Chondrocyte (in vitro differentiated cells): Measurements from ENCODE around the gene SVOPL. TPM values are rescaled to one million over a fixed set of nuclear protein-coding genes. Genes with fewer than 3 reads are reported as not detected.

Source experiments
- DNase-seq: peaks from one replicate; pipeline ENCODE4 v3.0.0; 2021; ENCODE audit warnings: mixed read lengths, low spot score
- H3K27ac Mint-ChIP-seq: one replicate; pipeline ENCODE4 v1.8.0; 2021; ENCODE audit warnings: mild to moderate bottlenecking, moderate library complexity, mixed read lengths; ENCODE audit not compliant: unreplicated experiment
- H3K27me3 Mint-ChIP-seq: 2 replicates; pipeline ENCODE4 v1.8.0; 2021; ENCODE audit warnings: low read depth, mixed read lengths
- H3K36me3 Mint-ChIP-seq: 2 replicates; pipeline ENCODE4 v1.8.0; 2021; ENCODE audit warnings: low read depth, mixed read lengths
- H3K4me1 Mint-ChIP-seq: 2 replicates; pipeline ENCODE4 v1.8.0; 2021; ENCODE audit warnings: low read depth, mild to moderate bottlenecking, mixed read lengths
- H3K4me3 Mint-ChIP-seq: one replicate; pipeline ENCODE4 v1.8.0; 2021; ENCODE audit warnings: mild to moderate bottlenecking, moderate library complexity, mixed read lengths; ENCODE audit not compliant: unreplicated experiment
- H3K9me3 Mint-ChIP-seq: 2 replicates; pipeline ENCODE4 v1.8.0; 2021; ENCODE audit warnings: low read depth, mixed read lengths
- total RNA-seq: library from RNA; stranded (reverse); gene quantifications from 3 replicates; pipeline ENCODE4 v1.2.1, GENCODE V29; 2021
- TF ChIP-seq, protein P1 (sequence below): fragments of 200-600 bp; sonication (generic); IDR thresholded peaks from 2 replicates; pipeline ENCODE4 v1.5.0; 2021; ENCODE audit warnings: antibody characterized with exemption, mild to moderate bottlenecking, moderate library complexity

The SVOPL gene
- total RNA-seq, 1 donor from 2014 or later: not detected

DNA sequence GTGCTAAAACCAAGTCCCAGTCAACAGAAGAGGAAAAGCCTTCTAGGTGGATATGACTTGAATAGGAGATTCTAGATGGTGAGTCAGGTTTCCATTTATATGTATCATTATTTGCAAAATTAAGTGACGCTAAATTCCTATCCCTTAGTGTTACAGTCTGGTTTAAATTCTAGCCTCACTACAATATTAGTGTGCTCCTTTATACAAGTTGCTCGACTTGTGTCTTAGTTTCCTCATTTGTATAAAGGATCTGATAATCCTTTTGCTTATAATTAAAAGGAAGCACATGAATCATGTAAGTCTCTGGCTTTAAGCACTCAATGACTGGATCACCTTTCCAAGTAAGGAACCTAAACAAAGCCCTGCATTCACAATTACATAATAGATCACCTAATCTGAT is 105.7 kb downstream of the SVOPL start:
- H3K4me3 Mint-ChIP-seq: no peak overlapping the region
- no peaks in the 10 kb centered on the region for H3K27me3 Mint-ChIP-seq
- H3K27ac Mint-ChIP-seq: no peak overlapping the region
- no peaks in the 10 kb centered on the region for H3K9me3 Mint-ChIP-seq
- TF ChIP-seq, protein P1, sequence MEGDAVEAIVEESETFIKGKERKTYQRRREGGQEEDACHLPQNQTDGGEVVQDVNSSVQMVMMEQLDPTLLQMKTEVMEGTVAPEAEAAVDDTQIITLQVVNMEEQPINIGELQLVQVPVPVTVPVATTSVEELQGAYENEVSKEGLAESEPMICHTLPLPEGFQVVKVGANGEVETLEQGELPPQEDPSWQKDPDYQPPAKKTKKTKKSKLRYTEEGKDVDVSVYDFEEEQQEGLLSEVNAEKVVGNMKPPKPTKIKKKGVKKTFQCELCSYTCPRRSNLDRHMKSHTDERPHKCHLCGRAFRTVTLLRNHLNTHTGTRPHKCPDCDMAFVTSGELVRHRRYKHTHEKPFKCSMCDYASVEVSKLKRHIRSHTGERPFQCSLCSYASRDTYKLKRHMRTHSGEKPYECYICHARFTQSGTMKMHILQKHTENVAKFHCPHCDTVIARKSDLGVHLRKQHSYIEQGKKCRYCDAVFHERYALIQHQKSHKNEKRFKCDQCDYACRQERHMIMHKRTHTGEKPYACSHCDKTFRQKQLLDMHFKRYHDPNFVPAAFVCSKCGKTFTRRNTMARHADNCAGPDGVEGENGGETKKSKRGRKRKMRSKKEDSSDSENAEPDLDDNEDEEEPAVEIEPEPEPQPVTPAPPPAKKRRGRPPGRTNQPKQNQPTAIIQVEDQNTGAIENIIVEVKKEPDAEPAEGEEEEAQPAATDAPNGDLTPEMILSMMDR: no peak
- no peaks in the 10 kb centered on the region for H3K4me1 Mint-ChIP-seq
- H3K36me3 Mint-ChIP-seq: no peaks in the 10 kb centered on the region
- DNase-seq: no peak

DNA sequence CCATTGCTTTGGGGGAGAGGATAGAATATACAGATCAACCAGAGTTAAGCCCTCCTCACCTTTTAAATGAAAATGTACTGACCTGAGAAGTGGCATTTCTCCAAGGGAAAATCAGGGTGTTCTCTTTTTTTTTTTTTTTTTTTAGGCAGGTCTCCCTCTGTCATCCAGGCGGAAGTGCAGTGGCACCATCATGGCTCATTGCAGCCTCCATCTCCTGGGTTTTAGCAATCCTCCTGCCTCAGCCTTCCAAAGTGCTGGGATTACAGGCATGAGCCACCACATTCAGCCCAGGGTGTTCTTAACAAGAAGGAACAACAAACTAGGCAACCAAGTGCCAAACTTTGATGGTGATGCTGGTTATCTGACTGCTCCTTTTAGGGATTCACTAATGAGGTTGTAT is 111.0 kb downstream of the SVOPL start:
- Mint-ChIP-seq H3K4me1 (no peaks in the 10 kb centered on the region), H3K27ac (no peak overlapping the region), H3K4me3 (no peak overlapping the region), H3K27me3 (no peaks in the 10 kb centered on the region), H3K9me3 (no peaks in the 10 kb centered on the region), H3K36me3 (peaks cover 7% of the 10 kb centered on the region)
- TF ChIP-seq, protein P1: no peak
- DNase-seq: no peak

- no peaks in the 10 kb centered on the region for H3K9me3 Mint-ChIP-seq
- TF ChIP-seq, protein P1: no peak
- no peak overlapping the region for H3K27ac Mint-ChIP-seq
Measured at GRCh38 chr7:138588986-138589385, 112.2 kb downstream of the SVOPL start.

GRCh38 chr7:138587485-138587884 is 113.7 kb downstream of the SVOPL start:
- no peaks in the 10 kb centered on the region for H3K27me3 Mint-ChIP-seq
- H3K9me3 Mint-ChIP-seq: no peaks in the 10 kb centered on the region
- H3K4me3 Mint-ChIP-seq: no peak overlapping the region
- peaks cover 13% of the 10 kb centered on the region for H3K36me3 Mint-ChIP-seq
- H3K27ac Mint-ChIP-seq: no peak overlapping the region
- TF ChIP-seq, protein P1: no peak
- DNase-seq: no peak
- peaks cover 6% of the 10 kb centered on the region for H3K4me1 Mint-ChIP-seq

More at GRCh38 chr7:138588986-138589385, 112.2 kb downstream of the SVOPL start:
- H3K4me1 Mint-ChIP-seq: peaks cover 6% of the 10 kb centered on the region
- H3K27me3 Mint-ChIP-seq: no peaks in the 10 kb centered on the region
- H3K36me3 Mint-ChIP-seq: peaks cover 11% of the 10 kb centered on the region
- no peak overlapping the region for H3K4me3 Mint-ChIP-seq
- DNase-seq: no peak

GRCh38 chr7:138585283-138585993 is 115.7 kb downstream of the SVOPL start:
- Mint-ChIP-seq H3K36me3 (peaks cover 19% of the 10 kb centered on the region), H3K27me3 (no peaks in the 10 kb centered on the region), H3K27ac (no peak overlapping the region), H3K4me1 (peaks cover 6% of the 10 kb centered on the region), H3K4me3 (no peak overlapping the region), H3K9me3 (no peaks in the 10 kb centered on the region)
- TF ChIP-seq, protein P1: no peak
- no peak for DNase-seq
